Measurements from ENCODE around the gene UNC13A. TPM values are rescaled to one million over a fixed set of nuclear protein-coding genes. Genes with fewer than 3 reads are reported as not detected.

UNC13A gene
- total and polyA plus RNA-seq, 2 of the 8 experiments (the other 6 are each of a cell fraction or from before 2014, with no cell fraction given): 13.1 to 47.6 TPM

DNA sequence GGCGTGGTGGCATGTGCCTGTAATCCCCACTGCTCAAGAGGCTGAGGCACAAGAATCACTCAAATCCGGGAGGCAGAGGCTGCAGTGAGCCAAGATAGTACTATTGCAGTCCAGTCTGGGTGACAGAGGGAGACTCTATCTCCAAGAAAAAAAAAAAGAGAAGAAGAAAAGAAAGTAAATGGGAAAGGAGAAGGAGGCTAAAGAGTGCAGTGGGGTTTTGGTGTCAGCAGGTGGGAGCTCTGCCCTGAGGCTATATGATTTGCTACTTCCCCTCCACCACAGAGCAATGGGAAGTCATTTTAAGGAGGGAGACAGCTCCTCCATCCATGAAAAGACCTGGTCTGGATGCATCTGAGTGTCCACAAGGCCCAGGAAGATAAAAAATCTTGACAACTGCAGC, 23.1 kb downstream of the UNC13A start (continued):
- no peak for TF ChIP-seq MAFK (IDR thresholded peaks at IDR 0.05; ENCODE audit: low read depth, low read length)
- no peak for TF ChIP-seq TCF12 (IDR thresholded peaks at IDR 0.05; ENCODE audit: low read depth, low read length)
- TF ChIP-seq POLR2AphosphoS5 (IDR thresholded peaks at IDR 0.05; ENCODE audit: low read depth, low read length): no peak
- TF ChIP-seq EP300 (IDR thresholded peaks at IDR 0.05; ENCODE audit: borderline replicate concordance in 1 of 2, low read depth in 2 of 2, low read length in 2 of 2): no peak
- TF ChIP-seq NRF1 (IDR thresholded peaks at IDR 0.05; ENCODE audit: low read depth, low read length): no peak
- no peak for TF ChIP-seq KDM5A (IDR thresholded peaks at IDR 0.05; ENCODE audit: low read length)
